ENCODE results near the gene TRIM25.

Gene TRIM25

DNA sequence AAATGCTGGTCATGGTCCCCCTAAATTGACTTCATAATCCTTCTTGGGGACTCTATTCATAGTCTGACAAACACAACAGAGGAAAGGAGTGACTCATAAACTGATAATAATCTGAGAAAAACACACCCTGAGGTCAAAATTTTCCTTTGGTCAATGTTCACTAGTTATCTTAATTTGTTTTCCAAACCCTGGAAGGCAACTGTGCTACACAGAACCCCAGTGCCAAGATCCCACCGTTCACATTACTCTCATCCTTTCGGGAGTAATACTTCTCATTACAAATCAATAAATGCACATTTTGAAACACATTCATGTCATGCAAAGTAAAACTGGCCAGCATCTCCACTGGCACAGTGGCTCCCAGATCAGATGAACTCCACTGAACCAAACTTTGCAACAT, 23.8 kb upstream of the TRIM25 start:
- Histone ChIP-seq H3K4me1 (ENCODE audit: control insufficient read depth, insufficient read depth, low read length) (no peaks in the 10 kb centered on the region), H3K36me3 (ENCODE audit: control insufficient read depth, insufficient read depth, low read length) (peaks cover 50% of the 10 kb centered on the region), H3K9me3 (ENCODE audit: control insufficient read depth, insufficient read depth, low read depth, low read length) (peaks cover 2% of the 10 kb centered on the region), H3K27ac (ENCODE audit: low read depth, low read length) (no peak overlapping the region), H3K9ac (ENCODE audit: low read length) (no peak overlapping the region), H3K27me3 (ENCODE audit: control insufficient read depth, insufficient read depth, low read length) (no peaks in the 10 kb centered on the region), H3K4me3 (ENCODE audit: low read depth, low read length) (no peak overlapping the region)

- no peak overlapping the region for H3K9ac ChIP-seq (ENCODE audit: low read length)
- H3K36me3 ChIP-seq (ENCODE audit: control insufficient read depth, insufficient read depth, low read length), result peaks cover 47% of the 10 kb centered on the region
These were observed 23.0 kb upstream of the TRIM25 start for GRCh38 chr17:56936697-56937322.

DNA sequence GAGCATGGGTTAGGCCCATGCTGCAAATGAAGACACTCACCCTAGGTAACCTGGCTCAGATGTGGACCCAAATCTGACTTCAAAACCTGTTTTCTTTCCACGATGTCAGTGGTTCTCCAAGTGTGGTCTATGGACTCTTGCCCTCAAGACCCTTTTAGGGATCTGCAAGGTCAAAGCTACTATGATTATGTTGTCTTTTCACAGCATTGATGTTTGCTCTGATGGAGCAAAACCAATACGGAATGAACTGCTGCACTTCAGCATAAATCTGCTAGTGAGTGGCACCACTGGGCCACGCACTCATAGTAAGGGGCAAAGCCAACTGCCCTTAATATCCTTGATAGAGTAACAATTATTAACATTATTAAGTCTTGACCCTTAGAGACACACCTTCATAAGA, 21.6 kb upstream of the TRIM25 start:
- Histone ChIP-seq H3K4me3 (ENCODE audit: low read depth, low read length) (no peak overlapping the region), H3K9ac (ENCODE audit: low read length) (no peak overlapping the region), H3K27ac (ENCODE audit: low read depth, low read length) (no peak overlapping the region), H3K4me1 (ENCODE audit: control insufficient read depth, insufficient read depth, low read length) (no peaks in the 10 kb centered on the region), H3K27me3 (ENCODE audit: control insufficient read depth, insufficient read depth, low read length) (no peaks in the 10 kb centered on the region), H3K9me3 (ENCODE audit: control insufficient read depth, insufficient read depth, low read depth, low read length) (peaks cover 23% of the 10 kb centered on the region), H3K36me3 (ENCODE audit: control insufficient read depth, insufficient read depth, low read length) (peaks cover 39% of the 10 kb centered on the region)

More at GRCh38 chr17:56936697-56937322, 23.0 kb upstream of the TRIM25 start:
- Histone ChIP-seq H3K4me1 (ENCODE audit: control insufficient read depth, insufficient read depth, low read length) (no peaks in the 10 kb centered on the region), H3K9me3 (ENCODE audit: control insufficient read depth, insufficient read depth, low read depth, low read length) (peaks cover 10% of the 10 kb centered on the region), H3K27me3 (ENCODE audit: control insufficient read depth, insufficient read depth, low read length) (no peaks in the 10 kb centered on the region), H3K27ac (ENCODE audit: low read depth, low read length) (no peak overlapping the region), H3K4me3 (ENCODE audit: low read depth, low read length) (no peak overlapping the region)

DNA sequence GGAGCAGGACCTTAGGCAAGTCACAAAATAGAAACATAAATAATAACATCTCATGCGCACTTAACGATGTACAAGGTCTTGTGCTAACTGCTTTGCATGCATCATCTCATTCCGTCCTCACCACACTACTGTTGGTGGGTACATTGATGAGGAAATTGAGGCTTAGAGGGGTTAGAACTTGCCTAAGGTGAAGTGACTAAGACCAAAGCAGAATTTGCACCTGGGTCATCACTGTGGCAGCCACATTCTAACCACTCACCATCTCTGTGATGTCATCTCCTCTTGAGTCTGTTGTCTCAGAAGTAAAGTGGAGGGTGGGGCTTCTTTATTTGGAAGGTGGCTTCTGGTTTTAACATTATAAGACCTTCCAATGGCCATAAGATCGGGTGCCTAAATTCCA, 20.4 kb upstream of the TRIM25 start:
- H3K9me3 ChIP-seq (ENCODE audit: control insufficient read depth, insufficient read depth, low read depth, low read length), result peaks cover 30% of the 10 kb centered on the region
- peaks cover 39% of the 10 kb centered on the region for H3K36me3 ChIP-seq (ENCODE audit: control insufficient read depth, insufficient read depth, low read length)
- H3K27me3 ChIP-seq (ENCODE audit: control insufficient read depth, insufficient read depth, low read length), result no peaks in the 10 kb centered on the region
- H3K27ac ChIP-seq (ENCODE audit: low read depth, low read length), result no peak overlapping the region
- no peak overlapping the region for H3K9ac ChIP-seq (ENCODE audit: low read length)
- no peak overlapping the region for H3K4me3 ChIP-seq (ENCODE audit: low read depth, low read length)
- H3K4me1 ChIP-seq (ENCODE audit: control insufficient read depth, insufficient read depth, low read length), result no peaks in the 10 kb centered on the region

DNA sequence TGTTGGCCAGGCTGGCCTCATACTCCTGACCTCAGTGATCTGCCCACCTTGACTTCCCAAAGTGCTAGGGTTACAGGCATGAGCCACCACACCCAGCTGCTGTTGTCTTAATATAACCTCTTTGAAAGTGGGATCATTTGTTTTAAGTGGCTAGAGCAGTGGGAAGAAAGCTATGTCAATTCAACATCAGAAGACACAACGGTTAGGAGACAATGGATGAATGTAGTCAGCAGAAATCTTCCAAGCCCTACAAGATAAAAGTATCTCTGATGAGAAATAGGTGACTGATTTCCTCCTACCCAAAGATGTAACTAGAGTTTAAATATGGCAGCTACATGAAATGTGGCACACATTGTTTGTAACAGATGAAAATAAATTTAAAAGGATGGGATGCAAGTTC, 20.0 kb upstream of the TRIM25 start:
- Histone ChIP-seq H3K9me3 (ENCODE audit: control insufficient read depth, insufficient read depth, low read depth, low read length) (peaks cover 34% of the 10 kb centered on the region), H3K36me3 (ENCODE audit: control insufficient read depth, insufficient read depth, low read length) (peaks cover 36% of the 10 kb centered on the region)

GRCh38 chr17:56933151-56933745, 19.4 kb upstream of the TRIM25 start:
- H3K9me3 ChIP-seq (ENCODE audit: control insufficient read depth, insufficient read depth, low read depth, low read length), result peaks cover 40% of the 10 kb centered on the region
- H3K27ac ChIP-seq (ENCODE audit: low read depth, low read length), result no peak overlapping the region
- no peaks in the 10 kb centered on the region for H3K4me1 ChIP-seq (ENCODE audit: control insufficient read depth, insufficient read depth, low read length)
- H3K36me3 ChIP-seq (ENCODE audit: control insufficient read depth, insufficient read depth, low read length), result peaks cover 31% of the 10 kb centered on the region
- H3K9ac ChIP-seq (ENCODE audit: low read length), result no peak overlapping the region
- H3K27me3 ChIP-seq (ENCODE audit: control insufficient read depth, insufficient read depth, low read length), result no peaks in the 10 kb centered on the region
- no peak overlapping the region for H3K4me3 ChIP-seq (ENCODE audit: low read depth, low read length)

More for the DNA sequence above, 20.0 kb upstream of the TRIM25 start:
- no peak overlapping the region for H3K4me3 ChIP-seq (ENCODE audit: low read depth, low read length)
- no peak overlapping the region for H3K27ac ChIP-seq (ENCODE audit: low read depth, low read length)
- H3K9ac ChIP-seq (ENCODE audit: low read length), result no peak overlapping the region
- no peaks in the 10 kb centered on the region for H3K4me1 ChIP-seq (ENCODE audit: control insufficient read depth, insufficient read depth, low read length)
- no peaks in the 10 kb centered on the region for H3K27me3 ChIP-seq (ENCODE audit: control insufficient read depth, insufficient read depth, low read length)

DNA sequence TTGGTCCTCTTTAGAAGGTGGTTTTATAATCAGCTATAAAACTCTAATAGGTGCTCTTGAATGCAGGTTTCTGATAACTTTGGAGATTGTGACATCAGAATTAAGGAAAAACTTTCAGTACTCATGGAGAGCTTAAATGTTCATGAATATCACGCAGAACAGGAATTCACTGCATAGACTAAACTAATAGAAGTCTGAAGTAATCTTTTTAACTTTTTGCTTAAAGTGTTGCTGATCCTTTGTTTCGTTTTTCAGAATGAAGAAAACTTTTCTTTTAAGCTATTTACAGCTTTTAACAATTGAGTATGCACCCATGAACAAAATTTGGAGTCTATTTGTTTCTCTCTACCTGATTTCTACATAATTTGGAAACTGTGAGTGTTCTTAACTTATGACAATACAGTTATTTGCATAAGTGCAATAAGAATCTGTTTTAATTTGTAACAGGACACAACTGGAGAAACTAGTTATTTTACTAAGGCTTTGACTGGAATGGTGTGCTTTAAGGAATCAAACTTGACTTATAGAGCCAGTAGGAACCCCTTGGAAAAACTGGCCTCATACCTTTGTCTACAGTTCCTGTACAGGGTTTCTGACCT, 17.0 kb upstream of the TRIM25 start:
- Histone ChIP-seq H3K36me3 (ENCODE audit: control insufficient read depth, insufficient read depth, low read length) (peaks cover 14% of the 10 kb centered on the region), H3K9ac (ENCODE audit: low read length) (no peak overlapping the region), H3K27me3 (ENCODE audit: control insufficient read depth, insufficient read depth, low read length) (no peaks in the 10 kb centered on the region), H3K4me1 (ENCODE audit: control insufficient read depth, insufficient read depth, low read length) (peaks cover 9% of the 10 kb centered on the region; the same call in 1 of the 2 replicates), H3K27ac (ENCODE audit: low read depth, low read length) (no peak overlapping the region), H3K9me3 (ENCODE audit: control insufficient read depth, insufficient read depth, low read depth, low read length) (peaks cover 40% of the 10 kb centered on the region), H3K4me3 (ENCODE audit: low read depth, low read length) (no peak overlapping the region)

DNA sequence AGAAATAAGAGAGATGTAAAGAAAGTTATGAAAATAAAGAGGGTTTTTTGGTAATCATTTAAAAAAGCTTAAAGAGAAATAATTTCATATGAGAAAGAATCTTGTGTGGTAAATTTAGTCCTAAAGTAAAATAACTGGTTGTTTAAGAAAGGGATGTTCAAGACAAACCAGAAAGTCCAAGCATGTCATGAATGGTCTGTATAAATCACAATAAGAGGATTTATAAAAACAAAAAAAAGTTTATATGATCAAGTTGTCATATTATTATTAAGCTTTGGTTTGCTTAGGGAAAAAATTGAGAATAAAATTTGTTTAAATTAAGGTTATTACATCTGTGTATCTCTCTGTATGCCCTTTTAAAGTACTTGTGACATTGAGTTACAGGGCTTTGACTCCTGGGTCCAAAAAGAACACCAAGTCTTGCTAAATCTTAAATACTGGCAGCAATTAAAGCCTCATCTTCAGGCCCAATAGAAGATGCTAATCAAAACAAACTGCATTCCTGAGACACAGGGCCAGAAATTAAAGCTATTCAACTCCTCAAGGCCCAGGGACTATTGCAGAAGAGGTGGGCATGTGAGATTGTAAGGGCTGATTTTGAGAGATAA, 15.6 kb upstream of the TRIM25 start:
- Histone ChIP-seq H3K9ac (ENCODE audit: low read length) (no peak overlapping the region), H3K27me3 (ENCODE audit: control insufficient read depth, insufficient read depth, low read length) (no peaks in the 10 kb centered on the region), H3K9me3 (ENCODE audit: control insufficient read depth, insufficient read depth, low read depth, low read length) (peaks cover 40% of the 10 kb centered on the region), H3K36me3 (ENCODE audit: control insufficient read depth, insufficient read depth, low read length) (peaks cover 10% of the 10 kb centered on the region), H3K4me3 (ENCODE audit: low read depth, low read length) (no peak overlapping the region), H3K4me1 (ENCODE audit: control insufficient read depth, insufficient read depth, low read length) (peaks cover 11% of the 10 kb centered on the region; the same call in 1 of the 2 replicates), H3K27ac (ENCODE audit: low read depth, low read length) (no peak overlapping the region)

GRCh38 chr17:56928586-56928985, 14.7 kb upstream of the TRIM25 start:
- no peak overlapping the region for H3K9ac ChIP-seq (ENCODE audit: low read length)
- H3K4me3 ChIP-seq (ENCODE audit: low read depth, low read length), result no peak overlapping the region
- peaks cover 14% of the 10 kb centered on the region; the same call in 1 of the 2 replicates for H3K4me1 ChIP-seq (ENCODE audit: control insufficient read depth, insufficient read depth, low read length)

DNA sequence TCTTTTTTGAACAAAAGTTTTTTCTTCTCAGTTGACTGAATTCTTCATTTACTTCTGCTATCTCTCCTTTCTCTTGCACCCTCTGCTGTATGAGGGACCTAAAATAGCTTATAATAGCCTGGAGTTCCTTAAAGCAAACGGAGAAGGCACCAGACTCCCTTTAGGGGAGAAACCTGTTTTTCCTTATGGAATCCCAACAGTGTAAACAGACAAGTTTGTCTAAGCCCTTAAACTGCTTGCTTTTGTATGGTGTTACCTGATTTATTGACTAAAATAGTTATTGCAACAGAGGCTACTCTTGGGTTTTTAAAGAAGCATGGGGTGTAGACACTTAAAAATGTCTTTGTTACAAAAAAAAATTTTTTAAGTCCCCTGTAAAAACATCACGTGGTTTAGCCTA, 12.9 kb upstream of the TRIM25 start:
- Histone ChIP-seq H3K27ac (ENCODE audit: low read depth, low read length) (peak overlapping the region; percentile 84), H3K27me3 (ENCODE audit: control insufficient read depth, insufficient read depth, low read length) (no peaks in the 10 kb centered on the region), H3K4me3 (ENCODE audit: low read depth, low read length) (0 out of 2 replicates have a peak overlapping the region, but pooled peaks have one; percentile 6), H3K4me1 (ENCODE audit: control insufficient read depth, insufficient read depth, low read length) (peaks cover 14% of the 10 kb centered on the region; the same call in 1 of the 2 replicates), H3K9me3 (ENCODE audit: control insufficient read depth, insufficient read depth, low read depth, low read length) (peaks cover 32% of the 10 kb centered on the region), H3K36me3 (ENCODE audit: control insufficient read depth, insufficient read depth, low read length) (no peaks in the 10 kb centered on the region), H3K9ac (ENCODE audit: low read length) (peak overlapping the region; percentile 39)

More at GRCh38 chr17:56928586-56928985, 14.7 kb upstream of the TRIM25 start:
- Histone ChIP-seq H3K36me3 (ENCODE audit: control insufficient read depth, insufficient read depth, low read length) (peaks cover 3% of the 10 kb centered on the region), H3K27ac (ENCODE audit: low read depth, low read length) (no peak overlapping the region), H3K9me3 (ENCODE audit: control insufficient read depth, insufficient read depth, low read depth, low read length) (peaks cover 43% of the 10 kb centered on the region), H3K27me3 (ENCODE audit: control insufficient read depth, insufficient read depth, low read length) (no peaks in the 10 kb centered on the region)

GRCh38 chr17:56926270-56926669, 12.4 kb upstream of the TRIM25 start:
- peak overlapping the region; percentile 84 for H3K27ac ChIP-seq (ENCODE audit: low read depth, low read length)
- no peaks in the 10 kb centered on the region for H3K36me3 ChIP-seq (ENCODE audit: control insufficient read depth, insufficient read depth, low read length)
- H3K27me3 ChIP-seq (ENCODE audit: control insufficient read depth, insufficient read depth, low read length), result no peaks in the 10 kb centered on the region
- 0 out of 2 replicates have a peak overlapping the region, but pooled peaks have one; percentile 6 for H3K4me3 ChIP-seq (ENCODE audit: low read depth, low read length)
- peak overlapping the region; percentile 39 for H3K9ac ChIP-seq (ENCODE audit: low read length)
- peaks cover 14% of the 10 kb centered on the region; the same call in 1 of the 2 replicates for H3K4me1 ChIP-seq (ENCODE audit: control insufficient read depth, insufficient read depth, low read length)
- peaks cover 28% of the 10 kb centered on the region for H3K9me3 ChIP-seq (ENCODE audit: control insufficient read depth, insufficient read depth, low read depth, low read length)

Measured in HUES6 (cell line).